Measurements from ENCODE around the gene INPP1.

DNA sequence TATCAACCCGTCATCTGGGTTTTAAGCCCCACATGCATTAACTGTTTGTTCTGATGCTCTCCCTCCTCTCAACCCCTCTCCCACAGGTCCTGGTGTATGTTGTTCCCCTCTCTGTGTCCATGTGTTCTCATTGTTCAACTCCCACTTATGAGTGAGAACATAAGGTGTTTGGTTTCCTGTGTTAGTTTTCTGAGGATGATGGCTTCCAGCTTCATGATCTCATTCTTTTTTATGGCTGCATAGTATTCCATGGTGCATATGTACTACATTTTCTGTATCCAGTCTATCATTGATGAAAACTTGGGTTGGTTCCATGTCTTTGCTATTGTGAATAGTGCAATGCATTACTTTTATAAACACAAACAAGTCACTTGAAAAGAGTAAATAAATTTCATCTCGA, 7.0 kb upstream of the INPP1 start:
- TF ChIP-seq, protein P1, sequence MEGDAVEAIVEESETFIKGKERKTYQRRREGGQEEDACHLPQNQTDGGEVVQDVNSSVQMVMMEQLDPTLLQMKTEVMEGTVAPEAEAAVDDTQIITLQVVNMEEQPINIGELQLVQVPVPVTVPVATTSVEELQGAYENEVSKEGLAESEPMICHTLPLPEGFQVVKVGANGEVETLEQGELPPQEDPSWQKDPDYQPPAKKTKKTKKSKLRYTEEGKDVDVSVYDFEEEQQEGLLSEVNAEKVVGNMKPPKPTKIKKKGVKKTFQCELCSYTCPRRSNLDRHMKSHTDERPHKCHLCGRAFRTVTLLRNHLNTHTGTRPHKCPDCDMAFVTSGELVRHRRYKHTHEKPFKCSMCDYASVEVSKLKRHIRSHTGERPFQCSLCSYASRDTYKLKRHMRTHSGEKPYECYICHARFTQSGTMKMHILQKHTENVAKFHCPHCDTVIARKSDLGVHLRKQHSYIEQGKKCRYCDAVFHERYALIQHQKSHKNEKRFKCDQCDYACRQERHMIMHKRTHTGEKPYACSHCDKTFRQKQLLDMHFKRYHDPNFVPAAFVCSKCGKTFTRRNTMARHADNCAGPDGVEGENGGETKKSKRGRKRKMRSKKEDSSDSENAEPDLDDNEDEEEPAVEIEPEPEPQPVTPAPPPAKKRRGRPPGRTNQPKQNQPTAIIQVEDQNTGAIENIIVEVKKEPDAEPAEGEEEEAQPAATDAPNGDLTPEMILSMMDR (IDR thresholded peaks at IDR 0.05) = no peak
- no peak for TF ChIP-seq POLR2A (IDR thresholded peaks at IDR 0.05)
